Measurements from ENCODE around the gene DEPDC7.

The DEPDC7 gene

GRCh38 chr11:33060271-33060670 is 44.6 kb downstream of the DEPDC7 start (continued):
- TF ChIP-seq, protein P1, sequence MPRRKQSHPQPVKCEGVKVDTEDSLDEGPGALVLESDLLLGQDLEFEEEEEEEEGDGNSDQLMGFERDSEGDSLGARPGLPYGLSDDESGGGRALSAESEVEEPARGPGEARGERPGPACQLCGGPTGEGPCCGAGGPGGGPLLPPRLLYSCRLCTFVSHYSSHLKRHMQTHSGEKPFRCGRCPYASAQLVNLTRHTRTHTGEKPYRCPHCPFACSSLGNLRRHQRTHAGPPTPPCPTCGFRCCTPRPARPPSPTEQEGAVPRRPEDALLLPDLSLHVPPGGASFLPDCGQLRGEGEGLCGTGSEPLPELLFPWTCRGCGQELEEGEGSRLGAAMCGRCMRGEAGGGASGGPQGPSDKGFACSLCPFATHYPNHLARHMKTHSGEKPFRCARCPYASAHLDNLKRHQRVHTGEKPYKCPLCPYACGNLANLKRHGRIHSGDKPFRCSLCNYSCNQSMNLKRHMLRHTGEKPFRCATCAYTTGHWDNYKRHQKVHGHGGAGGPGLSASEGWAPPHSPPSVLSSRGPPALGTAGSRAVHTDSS (tag by site-specific recombination; IDR thresholded peaks at IDR 0.05), result no peak
- TF ChIP-seq ZNF48 (tag by site-specific recombination; IDR thresholded peaks at IDR 0.05) (no peak), ZNF830 (tag by site-specific recombination; IDR thresholded peaks at IDR 0.05; ENCODE audit: low read depth) (no peak), ZNF221 (tag by site-specific recombination; IDR thresholded peaks at IDR 0.05; ENCODE audit: borderline replicate concordance) (no peak), RBAK (tag by site-specific recombination; IDR thresholded peaks at IDR 0.05) (no peak), ZNF354C (tag by site-specific recombination; IDR thresholded peaks at IDR 0.05; ENCODE audit: borderline replicate concordance, low read depth) (no peak), KLF7 (tag by site-specific recombination; IDR thresholded peaks at IDR 0.05; ENCODE audit: borderline replicate concordance) (no peak)

GRCh38 chr11:33062137-33062536 is 46.5 kb downstream of the DEPDC7 start:
- POLR2A ChIA-PET, result no interaction called here
- H3K36me3 ChIP-seq (ENCODE audit: control insufficient read depth in 2 of 2, insufficient read depth in 1 of 2, low read length in 2 of 2), result peaks cover 0 to 75% of the 10 kb centered on the region in 2 experiments; a peak in 1 of 3 replicates
- H3K27ac ChIP-seq (ENCODE audit: extremely low read depth, low read depth, low read length), result no peak overlapping the region
- TF ChIP-seq HOXA7 (CRISPR knock-in tag; IDR thresholded peaks at IDR 0.05; ENCODE audit: borderline replicate concordance) (no peak), ZNF623 (tag by site-specific recombination; IDR thresholded peaks at IDR 0.05) (no peak), TCF7L2 (IDR thresholded peaks at IDR 0.05; ENCODE audit: borderline replicate concordance, low read depth, low read length) (no peak), ZNF768 (tag by site-specific recombination; IDR thresholded peaks at IDR 0.05) (no peak), ZNF311 (tag by site-specific recombination; IDR thresholded peaks at IDR 0.05; ENCODE audit: borderline replicate concordance) (no peak), PRDM2 (tag by site-specific recombination; IDR thresholded peaks at IDR 0.05; ENCODE audit: borderline replicate concordance) (no peak), ZNF555 (tag by site-specific recombination; conservative IDR thresholded peaks at IDR 0.05) (no peak), PRDM1 (tag by site-specific recombination; IDR thresholded peaks at IDR 0.05) (no peak), ZFP69B (tag by site-specific recombination; IDR thresholded peaks at IDR 0.05) (no peak), ZNF394 (tag by site-specific recombination; IDR thresholded peaks at IDR 0.05; ENCODE audit: borderline replicate concordance) (no peak), ZSCAN23 (tag by site-specific recombination; IDR thresholded peaks at IDR 0.05) (no peak)
- no peaks in the 10 kb centered on the region for H3K4me1 ChIP-seq (ENCODE audit: control insufficient read depth, insufficient read depth, low read length)
- CTCF ChIA-PET, result interaction anchor here (0.9 to 1.8 kb wide), 2 partner anchors 45 to 101 kb away, joined by 3 to 5 read pairs; no protein-coding TSS in a partner anchor
- H3K4me3 ChIP-seq (ENCODE audit: low read depth, low read length), result no peak overlapping the region
- no peaks in the 10 kb centered on the region for H3K9me3 ChIP-seq (ENCODE audit: control insufficient read depth, insufficient read depth, low read depth, low read length)
